Measurements from ENCODE around the gene STAT6.

- TF ChIP-seq CTCF (IDR thresholded peaks at IDR 0.05): no peak
- no peak for TF ChIP-seq POLR2A (IDR thresholded peaks at IDR 0.05)
- TF ChIP-seq POLR2AphosphoS5 (IDR thresholded peaks at IDR 0.05): no peak
Observed at GRCh38 chr12:57146961-57147944, 36.1 kb upstream of the STAT6 start, which contains the start of gene LRP1-AS.
